Chondrocyte (in vitro differentiated cells): ENCODE measurements around the gene EPHB2. TPM values are rescaled to one million over a fixed set of nuclear protein-coding genes. Genes with fewer than 3 reads are reported as not detected.

ENCODE experiments used
- DNase-seq: peaks from one replicate; pipeline ENCODE4 v3.0.0; 2021; ENCODE audit warnings: mixed read lengths, low spot score
- H3K27ac Mint-ChIP-seq: one replicate; pipeline ENCODE4 v1.8.0; 2021; ENCODE audit warnings: mild to moderate bottlenecking, moderate library complexity, mixed read lengths; ENCODE audit not compliant: unreplicated experiment
- H3K27me3 Mint-ChIP-seq: 2 replicates; pipeline ENCODE4 v1.8.0; 2021; ENCODE audit warnings: low read depth, mixed read lengths
- H3K36me3 Mint-ChIP-seq: 2 replicates; pipeline ENCODE4 v1.8.0; 2021; ENCODE audit warnings: low read depth, mixed read lengths
- H3K4me1 Mint-ChIP-seq: 2 replicates; pipeline ENCODE4 v1.8.0; 2021; ENCODE audit warnings: low read depth, mild to moderate bottlenecking, mixed read lengths
- H3K4me3 Mint-ChIP-seq: one replicate; pipeline ENCODE4 v1.8.0; 2021; ENCODE audit warnings: mild to moderate bottlenecking, moderate library complexity, mixed read lengths; ENCODE audit not compliant: unreplicated experiment
- H3K9me3 Mint-ChIP-seq: 2 replicates; pipeline ENCODE4 v1.8.0; 2021; ENCODE audit warnings: low read depth, mixed read lengths
- CTCF ChIP-seq: fragments of 200-600 bp; sonication (generic); IDR thresholded peaks from 2 replicates; pipeline ENCODE4 v1.5.0; 2021; ENCODE audit warnings: antibody characterized with exemption, mild to moderate bottlenecking, moderate library complexity
- total RNA-seq: library from RNA; stranded (reverse); gene quantifications from 3 replicates; pipeline ENCODE4 v1.2.1, GENCODE V29; 2021

Gene EPHB2
- total RNA-seq, 1 donor from 2014 or later = 44.6 TPM

- H3K9me3 Mint-ChIP-seq = no peaks in the 10 kb centered on the region
- H3K36me3 Mint-ChIP-seq = peaks cover 31% of the 10 kb centered on the region
- DNase-seq = no peak
These were observed 154.2 kb downstream of the EPHB2 start for GRCh38 chr1:22864886-22865285.

GRCh38 chr1:22865736-22866135 is 155.1 kb downstream of the EPHB2 start:
- no peak overlapping the region for H3K4me3 Mint-ChIP-seq
- no peaks in the 10 kb centered on the region for H3K27me3 Mint-ChIP-seq
- TF ChIP-seq CTCF = no peak
- DNase-seq = no peak
- H3K4me1 Mint-ChIP-seq = peaks cover 11% of the 10 kb centered on the region
- H3K9me3 Mint-ChIP-seq = no peaks in the 10 kb centered on the region
- H3K27ac Mint-ChIP-seq = no peak overlapping the region
- peaks cover 31% of the 10 kb centered on the region for H3K36me3 Mint-ChIP-seq

More at GRCh38 chr1:22864886-22865285, 154.2 kb downstream of the EPHB2 start:
- no peak overlapping the region for H3K4me3 Mint-ChIP-seq
- peaks cover 4% of the 10 kb centered on the region for H3K4me1 Mint-ChIP-seq
- H3K27ac Mint-ChIP-seq = no peak overlapping the region
- no peak for TF ChIP-seq CTCF
- no peaks in the 10 kb centered on the region for H3K27me3 Mint-ChIP-seq

GRCh38 chr1:22866868-22867267 is 156.2 kb downstream of the EPHB2 start:
- DNase-seq = no peak
- TF ChIP-seq CTCF = no peak
- H3K27me3 Mint-ChIP-seq = no peaks in the 10 kb centered on the region
- H3K36me3 Mint-ChIP-seq = peaks cover 31% of the 10 kb centered on the region
- no peaks in the 10 kb centered on the region for H3K9me3 Mint-ChIP-seq
- no peak overlapping the region for H3K27ac Mint-ChIP-seq
- H3K4me1 Mint-ChIP-seq = peaks cover 14% of the 10 kb centered on the region
- H3K4me3 Mint-ChIP-seq = no peak overlapping the region

- H3K27me3 Mint-ChIP-seq = no peaks in the 10 kb centered on the region
- no peak overlapping the region for H3K27ac Mint-ChIP-seq
- H3K4me1 Mint-ChIP-seq = peaks cover 14% of the 10 kb centered on the region
- H3K9me3 Mint-ChIP-seq = no peaks in the 10 kb centered on the region
- H3K4me3 Mint-ChIP-seq = no peak overlapping the region
- no peak for DNase-seq
- H3K36me3 Mint-ChIP-seq = peaks cover 40% of the 10 kb centered on the region
- TF ChIP-seq CTCF = no peak
These were observed 157.7 kb downstream of the EPHB2 start for GRCh38 chr1:22868331-22868730.

- no peaks in the 10 kb centered on the region for H3K9me3 Mint-ChIP-seq
- H3K4me1 Mint-ChIP-seq = peaks cover 14% of the 10 kb centered on the region
- no peak for DNase-seq
- peak overlapping the region; percentile 8 for H3K27ac Mint-ChIP-seq
- H3K4me3 Mint-ChIP-seq = no peak overlapping the region
- no peaks in the 10 kb centered on the region for H3K27me3 Mint-ChIP-seq
- TF ChIP-seq CTCF = no peak
- H3K36me3 Mint-ChIP-seq = peaks cover 41% of the 10 kb centered on the region
These were observed 158.7 kb downstream of the EPHB2 start for GRCh38 chr1:22869325-22869724.
